ENCODE measurements around the gene LCE4A. TPM values are rescaled to one million over a fixed set of nuclear protein-coding genes. Genes with fewer than 3 reads are reported as not detected.
"Not testable (repeated sequence)": the region's sequence is repeated elsewhere in the genome, so short reads cannot be mapped to it uniquely, and the experiment has no call there.

The LCE4A gene
- total RNA-seq, 2 donors from 2014 or later: not detected

GRCh38 chr1:152679459-152679858, 28.5 kb upstream of the LCE4A start:
- Histone ChIP-seq H3K36me3 (no peaks in the 10 kb centered on the region), H3K9ac (ENCODE audit: low read depth in 2 of 2, low read length in 2 of 2) (no peak overlapping the region), H3K27me3 (no peaks in the 10 kb centered on the region), H3K4me1 (no peaks in the 10 kb centered on the region), H3K9me3 (no peaks in the 10 kb centered on the region), H3K4me3 (no peak overlapping the region), H3K27ac (no peak overlapping the region)
- intact Hi-C loops (cut with DNase I): no loop called here
- no peak for TF ChIP-seq CTCF (IDR thresholded peaks at IDR 0.05)
- no peak for DNase-seq

- intact Hi-C loops (cut with DNase I): no loop called here
- no peak overlapping the region for H3K27ac ChIP-seq
- H3K4me3 ChIP-seq: no peak overlapping the region
- no peaks in the 10 kb centered on the region for H3K9me3 ChIP-seq
- H3K36me3 ChIP-seq: no peaks in the 10 kb centered on the region
- no peak for TF ChIP-seq CTCF (IDR thresholded peaks at IDR 0.05)
- DNase-seq: no peak
- H3K27me3 ChIP-seq: no peaks in the 10 kb centered on the region
- no peak overlapping the region for H3K9ac ChIP-seq (ENCODE audit: low read depth in 2 of 2, low read length in 2 of 2)
- H3K4me1 ChIP-seq: no peaks in the 10 kb centered on the region
Measured at GRCh38 chr1:152681616-152682015, 26.3 kb upstream of the LCE4A start.

GRCh38 chr1:152683846-152684245, 24.1 kb upstream of the LCE4A start:
- Histone ChIP-seq H3K9ac (ENCODE audit: low read depth in 2 of 2, low read length in 2 of 2) (no peak overlapping the region), H3K27ac (no peak overlapping the region), H3K36me3 (no peaks in the 10 kb centered on the region), H3K4me1 (no peaks in the 10 kb centered on the region), H3K9me3 (no peaks in the 10 kb centered on the region), H3K4me3 (no peak overlapping the region), H3K27me3 (no peaks in the 10 kb centered on the region)
- intact Hi-C loops (cut with DNase I): no loop called here
- no peak for DNase-seq
- no peak for TF ChIP-seq CTCF (IDR thresholded peaks at IDR 0.05)

GRCh38 chr1:152685823-152686222, 22.1 kb upstream of the LCE4A start, which contains the start of gene LCE2B:
Gene LCE2B (plus strand): TSS chr1:152686123. CDS start chr1:152686844, 721 bp downstream.
- H3K27me3 ChIP-seq; H3K27ac ChIP-seq; DNase-seq; intact Hi-C loops (cut with DNase I); H3K36me3 ChIP-seq; H3K9ac ChIP-seq (ENCODE audit: low read depth in 2 of 2, low read length in 2 of 2); H3K9me3 ChIP-seq; H3K4me1 ChIP-seq; H3K4me3 ChIP-seq: not testable (repeated sequence)

GRCh38 chr1:152697701-152698600, 10.0 kb upstream of the LCE4A start, which contains the start of gene LCE2A:
Gene LCE2A (plus strand): TSS chr1:152698345. CDS start chr1:152698902, 557 bp downstream.
- H3K9me3 ChIP-seq: no peaks in the 10 kb centered on the region

More at GRCh38 chr1:152697701-152698600, 10.0 kb upstream of the LCE4A start, which contains the start of gene LCE2A:
- DNase-seq: no peak
- Histone ChIP-seq H3K4me3 (no peak within 1 kb of the TSS), H3K4me1 (no peaks in the 10 kb centered on the region), H3K27ac (no peak within 1 kb of the TSS), H3K9ac (ENCODE audit: low read depth in 2 of 2, low read length in 2 of 2) (no peak within 1 kb of the TSS), H3K36me3 (no peaks in the 10 kb centered on the region), H3K27me3 (no peaks in the 10 kb centered on the region)
- intact Hi-C loops (cut with DNase I): no loop called here
- no peak for TF ChIP-seq CTCF (IDR thresholded peaks at IDR 0.05)

All from colonic mucosa (tissue), 4 donors.